D341Med (cell line): Measurements from ENCODE around the gene HTR3A.

Experiments
- DNase-seq: peaks from one replicate; pipeline ENCODE4 v3.0.0; 2012; ENCODE audit warnings: low spot score

The HTR3A gene

GRCh38 chr11:113979431-113979830, 4.5 kb downstream of the HTR3A start:
- DNase-seq: no peak

- DNase-seq: no peak
These were observed 5.9 kb downstream of the HTR3A start for GRCh38 chr11:113980785-113981184.

GRCh38 chr11:113982306-113982705, 7.4 kb downstream of the HTR3A start:
- DNase-seq: no peak

- no peak for DNase-seq
These were observed 9.9 kb downstream of the HTR3A start for GRCh38 chr11:113984781-113985180.

- no peak for DNase-seq
These were observed 11.0 kb downstream of the HTR3A start for GRCh38 chr11:113985906-113986305.

- no peak for DNase-seq
These were observed 11.6 kb downstream of the HTR3A start for GRCh38 chr11:113986351-113987140.

GRCh38 chr11:113989381-113989780, 14.5 kb downstream of the HTR3A start:
- DNase-seq: no peak

- no peak for DNase-seq
These were observed 15.0 kb downstream of the HTR3A start for GRCh38 chr11:113989916-113990315.

- DNase-seq: no peak
These were observed 16.3 kb downstream of the HTR3A start for GRCh38 chr11:113991170-113991569.

- DNase-seq: no peak
These were observed 17.0 kb downstream of the HTR3A start for GRCh38 chr11:113991718-113992458.

- peak; percentile 66 for DNase-seq
These were observed 17.7 kb downstream of the HTR3A start for GRCh38 chr11:113992459-113993110.

- DNase-seq: peak; percentile 72
These were observed 19.4 kb downstream of the HTR3A start for GRCh38 chr11:113994077-113994954.

GRCh38 chr11:113997473-113997872, 22.6 kb downstream of the HTR3A start:
- DNase-seq: no peak

GRCh38 chr11:113998574-113998973, 23.7 kb downstream of the HTR3A start:
- no peak for DNase-seq

- DNase-seq: no peak
These were observed 25.6 kb downstream of the HTR3A start for GRCh38 chr11:114000526-114000925.

- DNase-seq: no peak
These were observed 26.5 kb downstream of the HTR3A start for GRCh38 chr11:114001416-114001815.

- no peak for DNase-seq
These were observed 33.4 kb downstream of the HTR3A start for GRCh38 chr11:114008331-114008730.

- no peak for DNase-seq
These were observed 36.0 kb downstream of the HTR3A start for GRCh38 chr11:114010931-114011330.

- no peak for DNase-seq
These were observed 36.5 kb downstream of the HTR3A start for GRCh38 chr11:114011443-114011842.

- no peak for DNase-seq
These were observed 40.2 kb downstream of the HTR3A start for GRCh38 chr11:114015117-114015516.

GRCh38 chr11:114016986-114017385, 42.1 kb downstream of the HTR3A start:
- no peak for DNase-seq

- no peak for DNase-seq
These were observed 42.8 kb downstream of the HTR3A start for GRCh38 chr11:114017723-114018122.
